Gastrocnemius medialis (tissue), 4 donors: ENCODE results near the gene SCD.

Experiments
- CTCF ChIP-seq, 5 experiments: fragments of 450-650 bp in 3 of 5; fragments of 200-600 bp in 2 of 5; sonication (generic) in 2 of 5; IDR thresholded peaks in 4 of 5; conservative IDR thresholded peaks in 1 of 5; 1 replicate in 4 of 5; 2 replicates in 1 of 5; pipeline ENCODE4 v1.5.1; 2016 to 2019; ENCODE audit warnings: antibody characterized with exemption in 5 of 5, mild to moderate bottlenecking in 3 of 5, moderate library complexity in 3 of 5
- POLR2A ChIP-seq, 2 donors: fragments of 450-650 bp; IDR thresholded peaks; one replicate each; pipeline ENCODE4 v1.6.1; 2017; ENCODE audit warnings: antibody characterized with exemption in 2 of 2, mild to moderate bottlenecking in 2 of 2, moderate library complexity in 2 of 2

GRCh38 chr10:100306861-100307260 is 40.2 kb upstream of the SCD start:
- no peak for TF ChIP-seq CTCF (IDR thresholded peaks at IDR 0.05 in 4 of 5, conservative IDR thresholded peaks at IDR 0.05 in 1 of 5)
- TF ChIP-seq POLR2A (IDR thresholded peaks at IDR 0.05): no peak
